K562 (cell line): ENCODE results near the gene ALKBH3. TPM values are rescaled to one million over a fixed set of nuclear protein-coding genes. Genes with fewer than 3 reads are reported as not detected.

Experiments
- ATAC-seq: fragments of 200-7000 bp; cut with Tn5 transposase; 3 replicates; pipeline ENCODE4 v1.9.1; 2020; ENCODE audit warnings: moderate library complexity
- BruUV-seq: library from RNA; stranded (reverse); fragments of 400-500 nt; replicated peaks from 2 replicates; lab custom pipeline; 2021; lab: Mats Ljungman, UMichigan
- CTCF ChIA-PET: fragments of 300-600 bp; formaldehyde crosslinking; extraction: SDS; loops from one replicate; lab custom pipeline; 2021; ENCODE audit warnings: low intra/inter-chr PET ratio; lab: Yijun Ruan, JAX
- POLR2A ChIA-PET: fragments of 300-600, 350-650 bp; sonication (Branson Sonifier 250); formaldehyde crosslinking; extraction: SDS; loops from one replicate; lab custom pipeline; 2021; ENCODE audit warnings: antibody characterized with exemption, inconsistent platforms; lab: Yijun Ruan, JAX
- DNase-seq, 4 experiments: peaks; one replicate each; pipeline versions ENCODE4 v3.0.0 to v3.0.0-alpha.2; 2011 to 2018; ENCODE audit warnings: low spot score in 3 of 4, mixed read lengths in 3 of 4; ENCODE audit errors: extremely low read depth in 1 of 4
- FAIRE-seq: peaks from 2 replicates; lab custom pipeline; 2011; peaks lifted over from hg19 to GRCh38; lab: Jason Lieb, UNC
- H2AFZ ChIP-seq: 2 replicates; pipeline ENCODE4 v1.6.0; 2011; ENCODE audit warnings: low read depth, low read length, control low read depth, inconsistent platforms
- H3K27ac ChIP-seq: fragments of 200-600 bp; 3 replicates; pipeline ENCODE4 v1.8.0; 2011; ENCODE audit warnings: low read depth, mild to moderate bottlenecking, control low read depth, inconsistent platforms, low read length, moderate library complexity, mixed read lengths; ENCODE audit errors: extremely low read depth
- H3K27me3 ChIP-seq, 2 experiments: fragments of 300-600 bp in 1 of 2; 2 replicates in 1 of 2; 3 replicates in 1 of 2; pipeline versions ENCODE4 v1.6.0 to v1.8.0; 2011; ENCODE audit warnings: inconsistent platforms in 2 of 2, low read length in 2 of 2, mild to moderate bottlenecking in 1 of 2, mixed read lengths in 1 of 2, moderate library complexity in 1 of 2; ENCODE audit not compliant: control insufficient read depth in 2 of 2, insufficient read depth in 2 of 2
- H3K36me3 ChIP-seq: fragments of 300-600 bp; 3 replicates; pipeline ENCODE4 v1.8.0; 2011; ENCODE audit warnings: mild to moderate bottlenecking, low read length, inconsistent platforms; ENCODE audit not compliant: control insufficient read depth, insufficient read depth
- H3K4me1 ChIP-seq, 2 experiments: fragments of 200-600 bp in 1 of 2; replicated peaks in 1 of 2; 2 replicates in 1 of 2; 3 replicates in 1 of 2; pipeline versions ENCODE4 v1.5.1 to v1.8.0; 2011; ENCODE audit warnings: inconsistent platforms in 2 of 2, low read length in 2 of 2, mild to moderate bottlenecking in 1 of 2, mixed read lengths in 1 of 2, moderate library complexity in 1 of 2; ENCODE audit not compliant: control insufficient read depth in 2 of 2, insufficient read depth in 2 of 2
- H3K4me2 ChIP-seq: 2 replicates; pipeline ENCODE4 v1.6.1; 2011; ENCODE audit warnings: low read length, control low read depth, inconsistent platforms, mixed read lengths; ENCODE audit not compliant: insufficient read depth
- H3K4me3 ChIP-seq: fragments of 200-600 bp; sonication (generic), shearing (Covaris generic); 2 replicates; pipeline ENCODE4 v1.5.1; 2016; ENCODE audit warnings: control low read depth, inconsistent platforms
- H3K79me2 ChIP-seq: fragments of 200-600 bp; 3 replicates; pipeline ENCODE4 v1.8.0; 2011; ENCODE audit warnings: low read length, inconsistent platforms; ENCODE audit not compliant: control insufficient read depth, insufficient read depth
- H3K9ac ChIP-seq, 2 experiments: 2 replicates each; pipeline versions ENCODE4 v1.6.0 to v1.6.1; 2011; ENCODE audit warnings: low read depth in 2 of 2, low read length in 2 of 2, control low read depth in 1 of 2, inconsistent platforms in 1 of 2, mild to moderate bottlenecking in 1 of 2, mixed read lengths in 1 of 2; ENCODE audit not compliant: insufficient read depth in 1 of 2
- H3K9me1 ChIP-seq: one replicate; pipeline ENCODE4 v1.6.0; 2011; ENCODE audit warnings: inconsistent platforms, mild to moderate bottlenecking, low read length, moderate library complexity; ENCODE audit not compliant: control insufficient read depth, insufficient read depth
- H3K9me3 ChIP-seq: replicated peaks from 2 replicates; pipeline ENCODE4 v1.5.1; 2011; ENCODE audit warnings: low read depth, low read length, inconsistent platforms; ENCODE audit not compliant: control insufficient read depth, insufficient read depth
- H4K20me1 ChIP-seq: replicated peaks from 2 replicates; pipeline ENCODE4 v1.6.1; 2011; ENCODE audit warnings: low read length, inconsistent platforms, mixed read lengths; ENCODE audit not compliant: control insufficient read depth, insufficient read depth
- EHMT2 ChIP-seq: fragments of 450-650 bp; IDR thresholded peaks from 2 replicates; pipeline ENCODE4 v1.6.1; 2018; ENCODE audit warnings: antibody characterized with exemption
- EP400 ChIP-seq: fragments of 450-650 bp; IDR thresholded peaks from 2 replicates; pipeline ENCODE4 v1.6.1; 2017; ENCODE audit warnings: antibody characterized with exemption, mild to moderate bottlenecking, moderate library complexity
- IFI16 ChIP-seq: fragments of 250-450 bp; sonication (Bioruptor Pico); IDR thresholded peaks from 2 replicates; pipeline ENCODE4 v2.1.2; 2022; ENCODE audit warnings: mild to moderate bottlenecking, inconsistent platforms
- LCOR ChIP-seq: sonication (generic); formaldehyde crosslinking; IDR thresholded peaks from 2 replicates; pipeline ENCODE4 v1.8.0; 2022; ENCODE audit warnings: mild to moderate bottlenecking, missing genetic modification reagents
- NR3C1 ChIP-seq: sonication (generic); formaldehyde crosslinking; IDR thresholded peaks from 2 replicates; pipeline ENCODE4 v1.8.1; 2022; ENCODE audit warnings: missing genetic modification reagents
- PTBP1 ChIP-seq: fragments of 200-400 bp; formaldehyde crosslinking; IDR thresholded peaks from 2 replicates; pipeline ENCODE4 v1.6.1; 2017; ENCODE audit warnings: low read depth, low read length
- SMARCC2 ChIP-seq: fragments of 450-650 bp; IDR thresholded peaks from 2 replicates; pipeline ENCODE4 v1.6.1; 2017; ENCODE audit warnings: antibody characterized with exemption, moderate library complexity, mild to moderate bottlenecking, low read depth
- YY1 ChIP-seq, 3 experiments: IDR thresholded peaks; 2 replicates each; pipeline ENCODE4 v1.6.1; 2011; ENCODE audit warnings: low read length in 2 of 3, mild to moderate bottlenecking in 2 of 3, moderate library complexity in 2 of 3, borderline replicate concordance in 1 of 3, control low read depth in 1 of 3, low read depth in 1 of 3; ENCODE audit not compliant: insufficient read depth in 3 of 3, insufficient replicate concordance in 2 of 3, control insufficient read depth in 1 of 3, insufficient read length in 1 of 3; ENCODE audit errors: extremely low read depth in 1 of 3
- WGBS: fragments of 100-300 bp; shearing (Covaris generic); methylation state at CpG from one replicate; pipeline ENCODE4 v1.1.6; 2016; ENCODE audit warnings: low coverage, mixed read lengths; ENCODE audit not compliant: insufficient coverage; ENCODE audit errors: missing lambda C conversion rate; 5-methylcytosine and 5-hydroxymethylcytosine counted together
- in situ Hi-C: fragments of 300-500 bp; cut with MboI; formaldehyde crosslinking; loops from 4 replicates; pipeline ENCODE4 v1.15.0; 2018; ENCODE audit warnings: inconsistent platforms, mixed read lengths
- intact Hi-C: fragments of 100-400 bp; cut with micrococcal nuclease; formaldehyde crosslinking; loops from 2 replicates; pipeline ENCODE4 v1.14.2; 2022
- polyA plus RNA-seq, 8 experiments: library from polyadenylated mRNA; depleted of rRNA in 4 of 8; stranded (reverse) in 5 of 8; unstranded in 3 of 8; fragments of >200 nt; fragmentation: Nextera tagmentation in 2 of 8; fragmentation: Illumina TruSeq in 1 of 8; extraction: Ambion mirVana in 2 of 8; extraction: Trizol in 1 of 8; gene quantifications; 2 replicates each; pipeline versions ENCODE4 v1.2.1 to v1.2.3, GENCODE V29; 2011 to 2014; ENCODE audit warnings: inconsistent platforms in 1 of 8, missing spikeins in 1 of 8
- total RNA-seq, 7 experiments: library from RNA; depleted of rRNA in 6 of 7; stranded (reverse); fragments of >200 nt in 6 of 7; fragmentation: Illumina TruSeq in 2 of 7; extraction: Trizol in 2 of 7; gene quantifications; 2 replicates each; pipeline versions ENCODE4 v1.2.1 to v1.2.3, GENCODE V29; 2011 to 2021; ENCODE audit warnings: low replicate concordance in 1 of 7
- TF ChIP-seq, protein P1 (sequence below): IDR thresholded peaks from 2 replicates; pipeline ENCODE4 v1.6.1; 2014; ENCODE audit warnings: antibody characterized with exemption

Gene ALKBH3
- total and polyA plus RNA-seq, 9 of the 15 experiments (the other 6 are each of a cell fraction or from before 2014, with no cell fraction given): 16.0 to 49.9 (median 36.5) TPM

DNA sequence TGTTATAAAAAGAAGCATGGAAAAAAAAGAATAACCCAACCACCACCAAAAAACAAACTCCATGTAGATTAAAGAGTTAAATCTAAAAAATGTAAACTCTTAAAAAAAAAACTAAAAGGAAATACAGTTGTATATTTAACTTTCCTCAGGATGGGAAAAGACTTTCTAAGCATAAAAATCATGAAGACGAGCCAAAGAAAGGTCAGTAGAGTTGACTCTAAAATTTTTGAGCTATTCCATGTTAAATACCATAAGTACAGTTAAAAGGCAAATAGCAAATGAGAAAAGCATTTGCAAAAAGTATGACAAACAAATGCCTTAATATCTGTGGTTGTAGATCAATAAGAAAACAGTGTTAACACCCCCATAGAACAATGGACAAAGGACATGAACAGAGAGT, 33.8 kb downstream of the ALKBH3 start (continued):
- TF ChIP-seq YY1 (IDR thresholded peaks at IDR 0.05; ENCODE audit: borderline replicate concordance in 1 of 3, control insufficient read depth in 1 of 3, extremely low read depth in 1 of 3, insufficient read depth in 3 of 3, insufficient read length in 1 of 3, insufficient replicate concordance in 2 of 3, low read depth in 1 of 3, low read length in 2 of 3) (no peak), LCOR (CRISPR knock-in tag) (no peak), EHMT2 (no peak)

DNA sequence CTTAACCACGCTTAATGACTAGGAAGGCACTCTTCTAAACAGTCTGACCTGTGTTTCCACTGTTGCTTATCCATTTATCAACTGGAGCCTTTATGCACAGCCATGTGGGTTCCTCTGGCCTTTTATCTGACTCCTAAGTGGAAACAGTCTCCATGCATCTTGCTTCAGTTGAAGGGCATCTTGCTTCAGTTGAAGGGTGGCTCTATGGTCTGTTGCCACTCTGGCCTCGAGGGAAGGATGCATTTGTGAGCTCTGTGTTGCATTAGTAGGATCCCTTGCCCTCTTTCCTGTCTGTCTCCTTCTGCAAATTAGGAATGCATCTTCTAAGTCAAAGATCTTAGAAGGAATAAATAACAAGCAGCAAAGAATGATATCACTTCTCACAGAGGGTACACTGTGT, 36.0 kb downstream of the ALKBH3 start:
- Histone ChIP-seq H3K27me3 (no peaks in the 10 kb centered on the region), H3K9ac (no peak overlapping the region), H3K27ac (no peak overlapping the region), H3K79me2 (no peaks in the 10 kb centered on the region), H2AFZ (no peak overlapping the region), H3K9me3 (no peaks in the 10 kb centered on the region), H3K36me3 (peaks cover 27% of the 10 kb centered on the region; the same call in 2 of the 3 replicates), H3K4me2 (no peak overlapping the region), H3K9me1 (no peaks in the 10 kb centered on the region), H3K4me3 (no peak overlapping the region), H3K4me1 (peaks cover 0 to 26% of the 10 kb centered on the region in 2 experiments; a peak in 3 of 5 replicates), H4K20me1 (no peaks in the 10 kb centered on the region)
- ChIA-PET CTCF (no interaction called here), POLR2A (no interaction called here)
- TF ChIP-seq EP400 (no peak), SMARCC2 (no peak), PTBP1 (no peak), IFI16 (no peak), NR3C1 (CRISPR knock-in tag) (no peak)
- TF ChIP-seq, protein P1, sequence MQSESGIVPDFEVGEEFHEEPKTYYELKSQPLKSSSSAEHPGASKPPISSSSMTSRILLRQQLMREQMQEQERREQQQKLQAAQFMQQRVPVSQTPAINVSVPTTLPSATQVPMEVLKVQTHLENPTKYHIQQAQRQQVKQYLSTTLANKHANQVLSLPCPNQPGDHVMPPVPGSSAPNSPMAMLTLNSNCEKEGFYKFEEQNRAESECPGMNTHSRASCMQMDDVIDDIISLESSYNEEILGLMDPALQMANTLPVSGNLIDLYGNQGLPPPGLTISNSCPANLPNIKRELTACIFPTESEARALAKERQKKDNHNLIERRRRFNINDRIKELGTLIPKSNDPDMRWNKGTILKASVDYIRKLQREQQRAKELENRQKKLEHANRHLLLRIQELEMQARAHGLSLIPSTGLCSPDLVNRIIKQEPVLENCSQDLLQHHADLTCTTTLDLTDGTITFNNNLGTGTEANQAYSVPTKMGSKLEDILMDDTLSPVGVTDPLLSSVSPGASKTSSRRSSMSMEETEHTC: no peak
- ATAC-seq: no peak
- intact Hi-C loops: no loop called here
- no TSS peak for BruUV-seq
- in situ Hi-C loops: no loop called here
- FAIRE-seq: no peak
- DNase-seq: no peak
- 26% methylated on average over 2 of the region's 2 CpGs for WGBS
